Subcutaneous adipose tissue (tissue), 4 donors: ENCODE results near the gene CCDC187. TPM values are rescaled to one million over a fixed set of nuclear protein-coding genes. Genes with fewer than 3 reads are reported as not detected.

Experiments
- total RNA-seq, 4 donors: library from RNA; depleted of rRNA; stranded (reverse); fragments of >200 nt; gene quantifications; one replicate each; pipeline ENCODE4 v1.1.0, GENCODE V29; 2016
- TF ChIP-seq, protein P1 (sequence below): fragments of 450-650 bp; IDR thresholded peaks from one replicate; pipeline ENCODE4 v1.5.1; 2016; ENCODE audit warnings: low read depth, mild to moderate bottlenecking, control low read depth, antibody characterized with exemption, moderate library complexity

Gene CCDC187
- total RNA-seq, 4 donors from 2014 or later, result not detected

DNA sequence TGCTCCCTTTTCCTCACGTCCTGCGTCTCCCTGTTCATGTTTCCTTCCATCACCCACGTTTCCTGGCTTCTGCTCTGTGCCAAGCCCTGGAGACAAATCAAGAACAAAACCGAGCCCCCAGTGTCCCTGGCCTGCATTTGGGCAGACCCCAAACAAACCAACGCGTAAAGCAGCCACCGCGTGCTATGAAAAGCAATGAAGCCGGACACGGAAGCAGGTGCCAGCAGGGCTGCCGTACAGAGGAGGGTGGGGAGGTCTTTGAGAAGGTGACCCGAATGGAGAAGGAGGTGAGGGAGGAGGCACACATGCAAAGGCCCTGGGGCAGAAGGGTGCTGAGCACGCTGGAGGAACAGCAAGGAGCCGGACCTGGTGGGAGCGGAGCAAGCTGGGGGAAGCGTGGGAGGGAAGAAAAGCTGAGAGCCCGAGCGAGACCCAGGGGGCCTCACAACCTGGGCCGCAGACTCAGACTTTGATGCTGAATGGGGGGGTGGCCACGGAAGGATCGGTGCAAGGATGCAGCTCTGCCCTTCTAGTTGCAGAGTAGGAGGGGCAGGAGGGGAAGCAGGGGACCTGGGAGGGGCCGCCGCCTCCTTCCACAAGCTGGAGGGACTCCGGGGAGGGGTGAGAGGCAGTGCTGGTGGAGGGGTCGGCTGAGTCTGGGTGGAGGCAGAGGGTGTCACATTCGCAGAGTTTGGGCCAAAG, 56.9 kb downstream of the CCDC187 start:
- TF ChIP-seq, protein P1, sequence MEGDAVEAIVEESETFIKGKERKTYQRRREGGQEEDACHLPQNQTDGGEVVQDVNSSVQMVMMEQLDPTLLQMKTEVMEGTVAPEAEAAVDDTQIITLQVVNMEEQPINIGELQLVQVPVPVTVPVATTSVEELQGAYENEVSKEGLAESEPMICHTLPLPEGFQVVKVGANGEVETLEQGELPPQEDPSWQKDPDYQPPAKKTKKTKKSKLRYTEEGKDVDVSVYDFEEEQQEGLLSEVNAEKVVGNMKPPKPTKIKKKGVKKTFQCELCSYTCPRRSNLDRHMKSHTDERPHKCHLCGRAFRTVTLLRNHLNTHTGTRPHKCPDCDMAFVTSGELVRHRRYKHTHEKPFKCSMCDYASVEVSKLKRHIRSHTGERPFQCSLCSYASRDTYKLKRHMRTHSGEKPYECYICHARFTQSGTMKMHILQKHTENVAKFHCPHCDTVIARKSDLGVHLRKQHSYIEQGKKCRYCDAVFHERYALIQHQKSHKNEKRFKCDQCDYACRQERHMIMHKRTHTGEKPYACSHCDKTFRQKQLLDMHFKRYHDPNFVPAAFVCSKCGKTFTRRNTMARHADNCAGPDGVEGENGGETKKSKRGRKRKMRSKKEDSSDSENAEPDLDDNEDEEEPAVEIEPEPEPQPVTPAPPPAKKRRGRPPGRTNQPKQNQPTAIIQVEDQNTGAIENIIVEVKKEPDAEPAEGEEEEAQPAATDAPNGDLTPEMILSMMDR, result no peak

DNA sequence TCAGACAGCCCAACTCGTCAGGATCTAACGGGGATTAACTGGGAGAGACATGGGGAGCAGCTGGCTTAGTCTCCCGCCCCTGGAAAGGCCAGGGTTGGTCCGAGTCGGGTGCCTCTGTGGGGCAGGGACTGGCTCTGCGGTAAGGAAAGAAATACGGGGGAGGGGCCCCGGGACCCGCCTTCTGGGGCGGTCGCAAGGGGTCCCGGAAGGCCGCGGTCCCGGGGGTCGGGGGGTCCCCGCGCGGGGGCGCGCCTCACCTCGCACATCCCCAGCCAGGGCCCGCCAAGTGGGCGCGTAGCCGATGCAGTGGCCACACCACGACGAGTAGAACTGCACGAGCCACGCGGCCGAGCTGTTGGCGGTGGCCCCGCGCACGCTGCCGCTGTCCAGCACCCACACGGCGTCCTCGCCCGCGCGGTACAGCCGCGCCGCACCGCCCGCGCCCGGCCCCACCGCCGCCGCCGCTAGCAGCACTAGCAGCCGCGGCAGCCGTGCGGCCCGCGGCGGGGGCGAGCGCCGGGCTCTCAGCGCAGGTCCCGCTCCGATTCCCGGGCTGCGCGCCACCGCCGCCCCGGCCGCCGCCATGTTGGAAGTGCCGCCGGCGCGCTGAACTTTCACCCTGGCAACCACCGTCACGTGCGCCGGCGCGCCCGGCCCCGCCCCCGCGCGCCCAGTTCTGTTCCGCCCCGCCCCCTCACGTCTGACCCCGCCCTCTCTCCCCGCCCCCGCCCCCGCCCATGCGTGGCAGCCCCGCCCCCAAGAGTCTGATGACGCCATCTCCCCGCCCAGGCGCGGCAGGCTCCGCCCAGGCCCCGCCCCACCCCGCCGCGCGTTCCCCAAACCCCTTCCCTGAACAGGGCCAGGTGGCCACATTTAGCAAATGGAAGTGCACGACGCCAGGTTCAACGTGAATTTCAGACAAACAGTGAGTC, 58.4 kb downstream of the CCDC187 start, which contains the start of gene QSOX2:
Gene QSOX2 (minus strand): TSS at position 594 of the 932 bp plus-strand sequence. CDS start 9 bp downstream, at position 585.
- TF ChIP-seq, protein P1, result no peak

DNA sequence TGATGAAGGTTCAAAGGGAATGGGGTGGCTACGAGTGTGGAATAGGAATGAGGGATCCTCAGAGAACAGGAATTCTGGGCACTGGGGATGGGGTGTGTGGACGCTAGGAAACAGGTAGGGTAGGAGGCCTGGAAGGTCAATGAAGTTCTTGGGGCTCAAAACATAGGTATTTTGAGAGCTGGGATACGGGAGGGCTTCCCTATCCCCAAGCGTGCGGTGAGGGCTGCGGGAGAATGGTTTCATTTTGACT, 59.0 kb downstream of the CCDC187 start:
- TF ChIP-seq, protein P1, result no peak

DNA sequence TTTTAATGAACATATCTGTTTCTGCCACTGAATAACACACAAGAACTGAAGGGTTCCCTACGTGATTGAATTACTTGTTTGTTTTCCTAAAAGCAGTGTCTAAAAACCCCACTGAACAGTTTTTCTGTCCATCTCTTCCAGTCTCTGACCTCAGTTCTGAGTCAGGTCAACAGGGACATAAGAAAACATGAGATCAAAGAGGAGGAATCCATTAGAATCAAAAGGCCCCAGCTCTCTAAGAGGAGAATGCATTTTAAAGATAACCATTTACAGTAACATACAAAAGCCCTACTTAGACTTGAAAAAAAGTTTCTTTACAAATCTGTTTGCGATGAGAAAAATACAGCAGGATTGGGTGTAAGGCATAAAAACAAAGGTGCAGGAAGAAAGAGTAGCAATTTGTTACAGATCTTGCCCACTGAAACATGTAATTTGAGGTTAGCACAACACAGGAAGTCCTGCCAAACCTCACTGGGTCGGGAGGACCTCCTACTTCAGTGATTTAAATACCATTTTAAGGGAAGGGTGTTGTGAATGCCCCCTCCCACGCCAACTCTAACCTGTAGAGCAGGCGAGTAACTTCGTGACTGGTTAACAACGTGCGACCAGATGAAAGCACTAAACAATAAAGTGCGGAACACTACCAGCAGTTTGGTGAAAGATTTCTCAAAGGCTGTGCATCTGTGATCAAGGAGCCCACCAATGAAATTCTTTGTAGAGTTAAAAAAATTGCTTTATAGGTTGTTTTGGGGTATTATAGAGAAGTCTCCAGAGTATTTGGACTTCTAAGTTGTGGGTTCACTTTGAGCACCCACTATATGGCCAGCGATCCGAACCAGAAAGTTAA, 59.5 kb downstream of the CCDC187 start:
- TF ChIP-seq, protein P1, result no peak

DNA sequence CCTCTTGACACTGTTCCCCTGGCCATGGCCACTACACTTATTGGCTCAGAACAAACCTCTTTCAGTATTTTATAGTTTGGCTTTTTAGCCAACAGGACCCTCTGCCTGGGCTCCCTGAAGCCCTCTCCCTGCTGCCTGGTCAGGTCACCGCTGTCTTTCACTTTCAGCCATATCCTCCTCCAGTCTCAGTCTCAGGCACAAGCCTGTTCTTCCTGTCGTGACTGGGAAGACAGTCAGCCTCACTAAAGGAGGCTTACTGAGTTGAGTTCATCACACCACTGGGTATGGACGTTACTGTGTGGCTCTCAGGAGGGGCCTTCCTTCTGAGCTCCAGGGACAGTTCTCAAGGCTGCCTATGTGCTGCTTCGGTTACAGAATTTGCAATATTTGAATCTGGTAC, 60.3 kb downstream of the CCDC187 start:
- TF ChIP-seq, protein P1, result no peak

DNA sequence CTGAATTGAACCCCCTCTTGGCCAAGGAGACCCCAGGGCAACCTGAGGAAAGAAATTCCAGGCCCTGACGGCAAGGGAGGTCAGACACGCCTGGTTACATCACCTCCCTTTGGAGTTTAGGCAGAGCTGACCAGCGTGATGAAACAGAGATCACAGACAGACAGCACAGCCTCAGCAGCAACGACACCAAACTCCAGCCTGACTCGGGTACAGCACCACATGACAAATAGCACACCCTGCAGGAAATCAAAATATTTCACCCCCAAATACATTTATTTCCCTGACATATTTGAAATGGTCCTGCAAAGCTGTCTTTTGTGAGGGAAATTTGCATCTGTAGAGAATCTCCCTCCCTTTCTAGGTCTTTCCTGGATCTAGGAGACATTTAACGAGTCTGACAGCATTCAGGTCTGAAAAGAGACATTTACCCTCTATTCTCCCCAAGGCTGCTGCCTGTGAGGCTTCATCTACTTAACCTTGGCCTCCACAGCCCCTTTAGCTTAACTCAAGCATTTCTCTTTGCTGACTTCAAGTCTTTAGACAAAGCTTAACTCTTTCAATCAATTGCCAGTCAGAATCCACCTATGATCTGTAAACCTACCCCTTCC, 60.9 kb downstream of the CCDC187 start:
- TF ChIP-seq, protein P1, result no peak
